ENCODE results near the gene RHBDL3. TPM values are rescaled to one million over a fixed set of nuclear protein-coding genes. Genes with fewer than 3 reads are reported as not detected.

Gene RHBDL3
- total RNA-seq, 2 experiments from 2014 or later, result not detected

DNA sequence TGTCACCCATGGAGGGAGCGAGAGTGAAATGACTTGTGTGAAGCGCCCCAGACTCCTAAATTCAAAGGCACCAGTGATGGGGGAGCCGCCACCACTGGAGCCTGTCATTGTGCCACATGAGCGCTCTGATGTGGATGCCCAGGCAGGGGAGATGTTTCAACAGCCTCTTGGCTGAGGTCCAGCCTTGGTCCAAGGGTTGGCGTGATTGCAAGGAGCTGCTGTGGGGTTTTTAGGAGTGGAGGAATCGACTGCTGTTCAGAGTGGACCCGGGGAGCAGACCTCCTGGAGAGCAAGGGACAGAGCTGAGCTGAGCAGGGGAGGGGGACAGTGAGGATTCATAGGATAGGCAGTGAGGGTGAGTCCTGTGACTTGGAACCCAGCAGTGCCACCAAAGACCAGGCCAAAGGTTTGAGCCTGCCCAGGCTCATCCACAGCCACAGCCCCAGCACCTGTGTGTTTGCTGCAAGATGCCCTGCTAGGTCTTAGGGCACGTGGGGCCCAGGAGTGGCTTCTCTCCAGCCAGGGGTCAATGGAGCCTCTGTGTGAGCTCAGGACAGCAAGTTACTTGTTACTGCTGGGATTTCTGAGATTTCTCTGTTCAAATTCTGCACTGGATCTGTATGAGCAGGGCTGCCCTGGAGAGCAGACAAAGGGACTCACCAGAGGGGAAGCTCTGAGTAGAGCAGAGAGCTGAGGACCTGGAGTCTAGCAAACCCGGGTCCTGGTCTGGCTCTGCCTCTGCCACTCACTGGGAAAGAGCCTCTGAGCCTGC is 20.3 kb downstream of the RHBDL3 start:
- no peaks in the 10 kb centered on the region for H3K9me3 Mint-ChIP-seq
- H3K27me3 Mint-ChIP-seq (ENCODE audit: low read depth), result peaks cover 5% of the 10 kb centered on the region
- no peaks in the 10 kb centered on the region for H3K36me3 Mint-ChIP-seq (ENCODE audit: low read depth)
- intact Hi-C loops (cut with micrococcal nuclease), result no loop called here
- no peaks in the 10 kb centered on the region for H3K4me1 Mint-ChIP-seq (ENCODE audit: low read depth)
- no peak overlapping the region for H3K27ac Mint-ChIP-seq
- CTCF ChIA-PET, result no interaction called here
- no peak for DNase-seq
- no peak overlapping the region for H3K4me3 Mint-ChIP-seq

DNA sequence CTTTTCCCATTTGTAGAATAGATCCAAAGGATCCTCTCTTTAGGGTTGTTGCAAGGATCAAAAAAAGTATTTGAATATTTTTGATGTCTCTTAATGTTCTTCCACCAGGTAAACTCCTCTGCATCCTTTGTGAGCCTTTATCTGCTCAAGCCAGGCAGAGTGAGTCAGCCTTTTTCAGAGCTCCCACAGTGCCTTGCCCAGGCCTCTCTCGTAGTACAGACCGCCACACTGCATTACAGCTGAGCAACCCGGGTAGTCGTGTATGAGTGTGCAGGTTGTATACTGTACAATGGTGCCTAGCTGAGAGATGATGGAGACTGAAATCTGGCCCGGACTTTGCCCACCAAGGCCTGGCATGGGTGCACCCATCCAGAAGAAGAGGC is 20.9 kb downstream of the RHBDL3 start:
- H3K27ac Mint-ChIP-seq, result no peak overlapping the region
- peaks cover 5% of the 10 kb centered on the region for H3K27me3 Mint-ChIP-seq (ENCODE audit: low read depth)
- intact Hi-C loops (cut with micrococcal nuclease), result no loop called here
- H3K4me1 Mint-ChIP-seq (ENCODE audit: low read depth), result no peaks in the 10 kb centered on the region
- CTCF ChIA-PET, result interaction anchor here (0.6 kb wide), 1 partner anchor 469 kb away, joined by 3 read pairs; no protein-coding TSS in a partner anchor
- DNase-seq, result peak; percentile 16
- H3K36me3 Mint-ChIP-seq (ENCODE audit: low read depth), result no peaks in the 10 kb centered on the region
- H3K9me3 Mint-ChIP-seq, result no peaks in the 10 kb centered on the region
- H3K4me3 Mint-ChIP-seq, result no peak overlapping the region

DNA sequence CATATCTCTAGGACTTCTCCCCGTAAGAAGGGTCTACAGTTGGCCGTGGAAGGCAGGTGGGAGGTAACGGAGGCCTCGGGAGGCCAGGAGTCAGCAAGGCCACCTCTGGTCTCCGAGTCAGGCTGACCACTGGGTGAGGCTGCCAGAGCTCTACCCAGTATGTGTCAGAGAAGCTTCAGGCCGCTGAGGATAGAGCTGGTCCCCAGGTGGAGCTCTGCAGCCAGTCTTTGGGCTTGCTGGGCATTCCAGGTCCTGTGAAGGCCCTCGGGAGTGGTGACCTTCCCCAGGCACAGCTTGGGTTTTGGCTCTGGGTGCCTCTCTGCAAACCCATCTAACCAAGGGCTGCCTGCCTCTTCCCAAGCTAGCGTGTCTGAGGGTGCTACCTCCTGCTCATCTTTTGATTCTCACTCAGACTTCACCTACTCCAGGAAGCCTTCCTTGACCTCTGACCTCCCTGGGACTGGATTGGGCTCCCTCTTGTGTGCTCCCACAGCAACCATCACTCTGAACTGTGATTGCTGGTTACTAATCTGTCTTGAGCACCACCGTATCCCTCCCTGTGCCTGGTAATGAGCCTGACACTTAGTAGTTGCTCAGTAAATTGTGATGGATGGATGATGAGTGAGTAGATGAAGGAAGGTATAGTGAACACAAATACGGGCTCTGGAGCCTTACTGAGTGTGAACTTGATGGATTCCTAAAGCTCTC is 22.3 kb downstream of the RHBDL3 start:
- no peak for DNase-seq
- Mint-ChIP-seq H3K4me1 (ENCODE audit: low read depth) (no peaks in the 10 kb centered on the region), H3K27ac (no peak overlapping the region), H3K36me3 (ENCODE audit: low read depth) (no peaks in the 10 kb centered on the region), H3K9me3 (no peaks in the 10 kb centered on the region), H3K27me3 (ENCODE audit: low read depth) (peaks cover 5% of the 10 kb centered on the region), H3K4me3 (no peak overlapping the region)
- CTCF ChIA-PET, result interaction anchor here (0.6 kb wide), 1 partner anchor 9 kb away, joined by 3 read pairs; no protein-coding TSS in a partner anchor
- intact Hi-C loops (cut with micrococcal nuclease), result no loop called here

DNA sequence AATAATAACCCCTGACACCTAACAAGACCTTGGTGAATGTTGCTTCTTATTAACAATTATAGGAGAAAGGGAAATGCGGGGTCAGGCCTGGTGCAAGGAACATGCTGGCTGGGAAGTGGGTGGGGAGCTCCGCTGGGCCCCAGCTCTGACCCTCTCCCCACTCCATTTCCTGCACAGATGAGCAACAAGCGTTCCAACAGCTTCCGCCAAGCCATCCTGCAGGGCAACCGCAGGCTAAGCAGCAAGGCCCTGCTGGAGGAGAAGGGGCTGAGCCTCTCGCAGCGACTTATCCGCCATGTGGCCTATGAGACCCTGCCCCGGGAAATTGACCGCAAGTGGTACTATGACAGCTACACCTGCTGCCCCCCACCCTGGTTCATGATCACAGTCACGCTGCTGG is 23.0 kb downstream of the RHBDL3 start:
- Mint-ChIP-seq H3K27me3 (ENCODE audit: low read depth) (peaks cover 5% of the 10 kb centered on the region), H3K4me3 (no peak overlapping the region), H3K27ac (no peak overlapping the region), H3K9me3 (no peaks in the 10 kb centered on the region), H3K4me1 (ENCODE audit: low read depth) (no peaks in the 10 kb centered on the region), H3K36me3 (ENCODE audit: low read depth) (no peaks in the 10 kb centered on the region)
- CTCF ChIA-PET, result interaction anchor here (0.6 kb wide), 1 partner anchor 8 kb away, joined by 3 read pairs; no protein-coding TSS in a partner anchor
- DNase-seq, result no peak
- intact Hi-C loops (cut with micrococcal nuclease), result no loop called here

DNA sequence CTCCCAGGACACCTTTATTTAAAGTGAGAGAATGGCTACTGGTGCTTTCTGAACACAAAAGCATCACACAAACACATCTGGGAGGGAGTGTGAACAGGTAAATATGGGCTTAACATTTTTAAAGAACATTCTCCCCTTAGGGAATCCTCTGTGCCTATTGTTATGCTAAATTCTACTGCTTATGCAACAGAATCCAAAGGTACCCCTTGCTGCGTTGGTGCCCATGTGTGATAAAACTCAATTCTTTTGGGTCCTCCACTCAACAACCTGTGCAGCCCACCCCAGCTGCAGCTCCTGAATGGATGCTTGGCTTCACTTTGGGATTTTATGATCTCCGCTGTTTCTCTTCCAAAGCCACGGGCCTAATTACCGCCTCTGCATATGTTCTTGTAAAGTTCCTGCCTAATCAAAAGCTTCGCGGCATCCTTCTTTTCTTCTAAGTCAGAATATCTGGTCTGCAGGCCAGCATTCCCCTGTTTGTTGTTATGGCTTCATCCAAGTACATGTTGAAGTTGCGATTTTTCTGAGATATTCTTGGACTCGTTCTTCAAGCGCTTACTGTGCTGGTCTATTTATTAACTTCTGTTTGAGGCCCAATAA is 23.9 kb downstream of the RHBDL3 start:
- Mint-ChIP-seq H3K9me3 (no peaks in the 10 kb centered on the region), H3K36me3 (ENCODE audit: low read depth) (no peaks in the 10 kb centered on the region), H3K27me3 (ENCODE audit: low read depth) (peaks cover 5% of the 10 kb centered on the region), H3K27ac (no peak overlapping the region), H3K4me3 (no peak overlapping the region), H3K4me1 (ENCODE audit: low read depth) (no peaks in the 10 kb centered on the region)
- intact Hi-C loops (cut with micrococcal nuclease), result no loop called here
- CTCF ChIA-PET, result no interaction called here
- DNase-seq, result no peak

DNA sequence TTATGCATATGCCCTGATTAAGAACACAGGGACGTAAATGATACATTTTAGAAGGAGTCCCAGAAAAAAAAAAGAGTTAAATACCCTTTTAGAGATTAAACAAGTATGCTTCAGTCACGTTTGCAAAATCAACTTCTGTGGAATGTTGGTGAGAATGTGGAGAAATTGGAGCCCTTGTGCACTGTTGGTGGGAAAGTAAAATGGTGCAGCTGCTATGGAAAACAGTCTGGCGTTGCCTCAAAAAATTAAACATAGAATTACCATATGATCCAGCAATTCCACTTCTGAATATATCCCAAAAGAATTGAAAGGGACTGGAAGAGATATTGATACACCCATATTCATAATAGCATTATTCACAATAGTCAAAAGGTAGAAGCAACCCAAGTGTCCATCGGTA is 26.5 kb downstream of the RHBDL3 start:
- CTCF ChIA-PET, result interaction anchor here (0.7 kb wide), 1 partner anchor 652 kb away, joined by 3 read pairs; no protein-coding TSS in a partner anchor
- Mint-ChIP-seq H3K27ac (no peak overlapping the region), H3K9me3 (no peaks in the 10 kb centered on the region), H3K4me1 (ENCODE audit: low read depth) (no peaks in the 10 kb centered on the region), H3K36me3 (ENCODE audit: low read depth) (no peaks in the 10 kb centered on the region), H3K27me3 (ENCODE audit: low read depth) (peaks cover 5% of the 10 kb centered on the region), H3K4me3 (no peak overlapping the region)
- intact Hi-C loops (cut with micrococcal nuclease), result no loop called here
- DNase-seq, result no peak

DNA sequence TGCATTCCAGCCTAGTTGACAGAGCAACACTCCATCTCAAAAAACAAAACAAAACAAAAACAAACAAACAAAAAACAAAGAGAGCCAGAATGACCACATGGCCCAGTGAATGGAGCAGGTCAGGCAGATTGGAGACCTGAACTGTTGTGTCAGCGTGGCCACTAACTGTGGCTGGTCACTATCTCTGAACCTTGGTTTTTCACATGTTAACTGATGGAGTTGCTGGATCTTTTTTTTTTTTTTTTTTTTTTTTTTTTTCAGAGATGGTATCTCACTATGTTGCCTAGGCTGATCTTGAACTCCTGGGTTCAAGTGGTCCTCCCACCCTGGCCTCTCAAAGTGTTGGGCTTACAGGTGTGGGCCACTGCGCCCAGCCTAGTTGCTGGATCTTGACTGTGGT is 31.8 kb downstream of the RHBDL3 start:
- Mint-ChIP-seq H3K9me3 (no peaks in the 10 kb centered on the region), H3K27ac (no peak overlapping the region), H3K4me3 (no peak overlapping the region), H3K27me3 (ENCODE audit: low read depth) (no peaks in the 10 kb centered on the region), H3K4me1 (ENCODE audit: low read depth) (no peaks in the 10 kb centered on the region), H3K36me3 (ENCODE audit: low read depth) (no peaks in the 10 kb centered on the region)
- no peak for DNase-seq
- intact Hi-C loops (cut with micrococcal nuclease), result no loop called here
- CTCF ChIA-PET, result no interaction called here

DNA sequence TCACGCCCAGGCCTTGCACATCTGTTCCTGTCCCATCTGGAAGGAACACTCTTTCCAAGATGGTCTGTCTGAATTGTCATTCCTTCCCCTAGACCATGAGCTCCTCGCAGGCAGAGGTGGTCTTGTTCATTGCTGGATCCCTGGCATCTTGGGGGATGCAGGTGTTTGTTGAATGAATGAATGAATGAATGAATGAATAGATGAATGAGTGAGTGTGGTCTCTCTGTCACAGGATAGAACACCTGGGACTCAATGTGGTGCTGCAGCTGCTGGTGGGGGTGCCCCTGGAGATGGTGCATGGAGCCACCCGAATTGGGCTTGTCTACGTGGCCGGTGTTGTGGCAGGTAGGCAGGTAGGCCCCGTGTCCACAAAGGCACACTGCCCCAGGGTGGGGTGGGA is 32.2 kb downstream of the RHBDL3 start:
- intact Hi-C loops (cut with micrococcal nuclease), result no loop called here
- Mint-ChIP-seq H3K27ac (no peak overlapping the region), H3K4me1 (ENCODE audit: low read depth) (no peaks in the 10 kb centered on the region), H3K9me3 (no peaks in the 10 kb centered on the region), H3K36me3 (ENCODE audit: low read depth) (no peaks in the 10 kb centered on the region), H3K27me3 (ENCODE audit: low read depth) (no peaks in the 10 kb centered on the region), H3K4me3 (no peak overlapping the region)
- DNase-seq, result no peak
- CTCF ChIA-PET, result no interaction called here

DNA sequence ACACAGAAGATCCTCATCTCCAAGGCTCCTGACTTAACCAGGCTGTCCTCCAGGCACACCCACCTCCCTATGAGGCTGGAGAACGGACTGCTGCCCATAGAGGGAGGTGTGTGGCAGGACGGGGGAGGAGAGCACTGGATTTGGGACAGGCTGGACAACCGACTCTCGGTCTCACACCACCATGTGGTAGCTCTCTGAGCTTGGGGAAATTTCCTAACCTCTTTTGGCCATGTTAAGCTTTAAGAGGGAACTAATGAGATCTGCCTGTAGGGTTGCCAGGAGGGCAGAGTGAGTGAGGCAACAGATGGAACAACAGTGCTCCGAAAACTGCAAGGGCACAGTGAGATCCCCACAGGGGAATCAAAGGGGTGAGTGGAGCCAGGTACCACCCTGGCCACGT is 32.7 kb downstream of the RHBDL3 start:
- H3K9me3 Mint-ChIP-seq, result no peaks in the 10 kb centered on the region
- H3K36me3 Mint-ChIP-seq (ENCODE audit: low read depth), result no peaks in the 10 kb centered on the region

DNA sequence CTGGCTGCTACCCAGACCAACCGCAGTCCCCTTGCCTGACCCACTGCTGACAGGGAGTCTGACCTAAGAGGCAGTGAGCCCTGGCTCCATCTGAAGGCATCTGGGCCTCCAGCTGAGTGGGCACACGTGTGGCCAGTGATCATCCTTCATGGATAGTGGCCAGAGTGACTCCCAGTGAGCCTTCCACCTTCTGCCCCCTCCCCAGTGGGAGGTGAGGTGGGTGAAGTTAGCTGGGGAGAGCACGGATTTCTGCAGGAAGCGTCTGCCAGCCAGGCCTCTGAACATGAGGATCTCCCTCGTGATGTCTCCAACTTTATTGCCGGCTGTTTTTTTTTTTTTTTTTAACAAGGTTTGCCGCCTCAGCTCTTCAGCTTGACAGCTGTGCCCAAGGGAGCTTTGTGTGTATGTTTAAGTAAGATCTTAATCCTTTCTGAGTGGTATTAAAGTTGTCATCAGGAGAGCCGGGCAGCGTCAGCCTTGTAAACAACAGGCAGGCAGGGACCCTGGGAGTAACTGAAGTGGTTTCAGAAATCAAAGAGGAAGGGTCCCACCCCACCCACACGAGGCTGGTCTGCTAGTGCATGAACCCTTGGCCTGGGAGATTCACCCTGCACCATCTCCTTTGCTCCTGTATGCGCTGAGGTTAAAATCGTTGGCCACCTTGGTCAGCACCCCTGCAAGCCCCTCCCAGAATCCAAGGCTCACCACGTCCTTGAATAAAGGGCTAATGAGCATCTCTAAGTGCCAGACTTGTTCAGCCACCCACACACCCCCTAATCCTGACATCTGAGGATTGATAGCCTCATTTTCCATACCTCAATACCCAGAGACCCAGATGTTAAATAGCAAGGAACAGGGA is 33.3 kb downstream of the RHBDL3 start:
- Mint-ChIP-seq H3K4me3 (no peak overlapping the region), H3K27me3 (ENCODE audit: low read depth) (no peaks in the 10 kb centered on the region), H3K4me1 (ENCODE audit: low read depth) (no peaks in the 10 kb centered on the region), H3K27ac (no peak overlapping the region), H3K9me3 (no peaks in the 10 kb centered on the region), H3K36me3 (ENCODE audit: low read depth) (no peaks in the 10 kb centered on the region)
- no peak for DNase-seq
- intact Hi-C loops (cut with micrococcal nuclease), result no loop called here
- CTCF ChIA-PET, result no interaction called here

More for the DNA sequence above, 32.7 kb downstream of the RHBDL3 start:
- no peak for DNase-seq
- CTCF ChIA-PET, result no interaction called here
- intact Hi-C loops (cut with micrococcal nuclease), result no loop called here
- Mint-ChIP-seq H3K4me3 (no peak overlapping the region), H3K27ac (no peak overlapping the region), H3K27me3 (ENCODE audit: low read depth) (no peaks in the 10 kb centered on the region), H3K4me1 (ENCODE audit: low read depth) (no peaks in the 10 kb centered on the region)

DNA sequence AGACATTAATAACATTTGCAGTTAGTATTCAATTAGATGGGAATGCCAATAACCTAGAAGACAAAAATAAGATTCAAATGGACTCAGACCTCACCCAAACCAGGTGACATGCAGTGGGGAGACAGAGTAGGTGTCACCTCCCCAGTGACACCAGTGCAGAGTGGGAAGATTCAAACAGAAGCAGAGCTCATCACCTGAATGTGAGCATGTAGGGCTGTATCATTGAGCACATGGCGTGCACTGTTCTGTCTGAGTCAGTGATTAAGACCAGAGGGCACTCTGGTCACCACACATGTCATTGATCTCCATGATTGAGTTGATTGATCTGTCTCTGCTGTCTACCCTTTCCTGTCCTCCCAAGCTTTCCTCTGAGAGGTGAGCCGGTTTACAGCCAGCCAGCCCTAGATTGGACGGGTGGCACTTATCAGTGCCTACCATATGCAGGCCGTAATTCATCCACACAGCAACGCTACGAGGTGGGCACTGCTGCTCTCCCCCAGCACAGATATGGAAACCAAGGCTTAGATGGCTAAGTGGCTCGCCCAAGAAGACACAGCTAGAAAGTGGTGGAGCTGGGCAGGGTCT is 34.0 kb downstream of the RHBDL3 start:
- CTCF ChIA-PET, result no interaction called here
- intact Hi-C loops (cut with micrococcal nuclease), result no loop called here
- no peaks in the 10 kb centered on the region for H3K36me3 Mint-ChIP-seq (ENCODE audit: low read depth)
- no peak overlapping the region for H3K27ac Mint-ChIP-seq
- H3K9me3 Mint-ChIP-seq, result no peaks in the 10 kb centered on the region
- H3K4me3 Mint-ChIP-seq, result no peak overlapping the region
- no peaks in the 10 kb centered on the region for H3K4me1 Mint-ChIP-seq (ENCODE audit: low read depth)
- H3K27me3 Mint-ChIP-seq (ENCODE audit: low read depth), result no peaks in the 10 kb centered on the region
- no peak for DNase-seq

DNA sequence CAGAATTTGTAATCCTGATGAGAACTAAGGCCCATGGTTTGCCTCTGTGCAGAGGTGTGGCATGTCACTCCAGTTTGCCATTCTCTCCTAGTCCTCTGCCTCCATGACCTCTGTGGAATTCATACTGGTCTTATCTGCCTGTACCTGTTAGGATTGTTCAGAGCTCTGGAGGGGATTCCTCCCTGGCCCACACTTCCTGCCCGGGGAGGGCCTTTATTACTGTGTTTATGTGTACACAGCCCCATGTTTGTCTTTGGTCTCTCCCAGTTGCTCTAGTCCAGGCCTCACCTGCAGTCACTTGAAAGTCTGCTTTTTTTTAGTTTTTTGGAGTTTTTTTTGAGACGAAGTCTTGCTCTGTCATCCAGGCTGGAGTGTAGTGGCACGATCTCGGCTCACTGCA is 36.4 kb downstream of the RHBDL3 start:
- no peaks in the 10 kb centered on the region for H3K9me3 Mint-ChIP-seq
- no peak overlapping the region for H3K27ac Mint-ChIP-seq
- H3K36me3 Mint-ChIP-seq (ENCODE audit: low read depth), result no peaks in the 10 kb centered on the region
- DNase-seq, result no peak
- no peak overlapping the region for H3K4me3 Mint-ChIP-seq
- CTCF ChIA-PET, result no interaction called here
- no peaks in the 10 kb centered on the region for H3K4me1 Mint-ChIP-seq (ENCODE audit: low read depth)
- intact Hi-C loops (cut with micrococcal nuclease), result no loop called here
- H3K27me3 Mint-ChIP-seq (ENCODE audit: low read depth), result no peaks in the 10 kb centered on the region
